NCI-H2196 (cell line): ENCODE data around the gene LTV1.
"Not testable (repeated sequence)": the region's sequence is repeated elsewhere in the genome, so short reads cannot be mapped to it uniquely, and the experiment has no call there.

Experiments used
- DNase-seq: peaks from one replicate; lab custom pipeline; 2025; ENCODE audit not compliant: unreplicated experiment; lab: John Stamatoyannopoulos, UW

LTV1 gene, protein sequence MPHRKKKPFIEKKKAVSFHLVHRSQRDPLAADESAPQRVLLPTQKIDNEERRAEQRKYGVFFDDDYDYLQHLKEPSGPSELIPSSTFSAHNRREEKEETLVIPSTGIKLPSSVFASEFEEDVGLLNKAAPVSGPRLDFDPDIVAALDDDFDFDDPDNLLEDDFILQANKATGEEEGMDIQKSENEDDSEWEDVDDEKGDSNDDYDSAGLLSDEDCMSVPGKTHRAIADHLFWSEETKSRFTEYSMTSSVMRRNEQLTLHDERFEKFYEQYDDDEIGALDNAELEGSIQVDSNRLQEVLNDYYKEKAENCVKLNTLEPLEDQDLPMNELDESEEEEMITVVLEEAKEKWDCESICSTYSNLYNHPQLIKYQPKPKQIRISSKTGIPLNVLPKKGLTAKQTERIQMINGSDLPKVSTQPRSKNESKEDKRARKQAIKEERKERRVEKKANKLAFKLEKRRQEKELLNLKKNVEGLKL

DNA sequence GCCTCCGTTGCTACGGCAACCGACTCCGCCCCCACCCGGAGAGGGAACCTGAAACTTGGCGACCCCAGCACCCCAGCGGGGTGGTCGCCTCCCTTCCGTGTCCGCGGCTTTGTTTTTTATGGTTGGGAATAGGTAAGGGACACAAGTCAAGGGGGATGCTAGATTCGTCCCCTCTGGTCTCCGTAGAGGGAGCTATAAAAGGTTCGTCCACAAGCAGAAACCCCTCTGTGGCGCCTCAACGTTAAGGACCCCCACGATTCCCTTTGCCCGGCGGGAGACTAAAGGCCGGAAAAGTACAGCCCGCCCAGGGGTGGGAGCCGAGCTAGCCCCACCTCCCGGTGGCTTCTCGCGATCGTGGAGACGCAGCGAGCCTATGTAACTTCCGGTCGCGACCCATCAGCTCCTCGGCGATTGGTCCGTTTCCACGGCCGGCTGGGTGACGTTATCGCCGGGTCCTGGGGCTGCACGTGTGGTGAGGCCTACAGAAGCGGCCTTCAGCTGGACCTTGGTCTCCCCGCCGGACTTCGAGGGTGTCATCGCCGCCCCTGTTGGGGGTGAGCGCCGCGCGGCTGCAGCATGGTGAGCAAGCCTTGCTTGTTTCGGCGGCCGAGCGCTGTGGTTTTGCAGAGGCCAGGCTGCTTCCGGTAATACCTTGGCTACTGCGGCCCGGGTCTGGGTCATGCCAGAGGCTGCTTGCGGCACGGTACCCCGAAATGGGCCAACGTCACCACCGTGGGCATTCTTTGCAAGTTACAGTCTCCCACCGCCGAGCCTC lies at the start of gene LTV1:
LTV1 (plus strand) TSS at position 437 of the 775 bp plus-strand sequence; CDS start at position 577, 140 bp downstream.
- DNase-seq: peak; percentile 95

DNA sequence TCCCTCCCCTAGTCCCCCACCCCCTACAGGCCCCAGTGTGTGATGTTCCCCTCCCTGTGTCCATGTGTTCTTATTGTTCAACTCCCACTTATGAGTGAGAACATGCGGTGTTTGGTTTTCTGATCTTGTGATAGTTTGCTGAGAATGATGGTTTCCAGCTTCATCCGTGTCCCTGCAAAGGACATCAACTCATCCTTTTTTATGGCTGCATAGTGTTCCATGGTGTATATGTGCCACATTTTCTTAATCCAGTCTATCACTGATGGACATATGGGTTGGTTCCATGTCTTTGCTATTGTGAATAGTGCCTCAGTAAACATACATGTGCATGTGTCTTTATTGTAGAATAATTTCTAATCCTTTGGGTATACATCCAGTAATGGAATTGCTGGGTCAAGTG lies 46.6 kb upstream of the LTV1 start:
- not testable (repeated sequence) for DNase-seq

DNA sequence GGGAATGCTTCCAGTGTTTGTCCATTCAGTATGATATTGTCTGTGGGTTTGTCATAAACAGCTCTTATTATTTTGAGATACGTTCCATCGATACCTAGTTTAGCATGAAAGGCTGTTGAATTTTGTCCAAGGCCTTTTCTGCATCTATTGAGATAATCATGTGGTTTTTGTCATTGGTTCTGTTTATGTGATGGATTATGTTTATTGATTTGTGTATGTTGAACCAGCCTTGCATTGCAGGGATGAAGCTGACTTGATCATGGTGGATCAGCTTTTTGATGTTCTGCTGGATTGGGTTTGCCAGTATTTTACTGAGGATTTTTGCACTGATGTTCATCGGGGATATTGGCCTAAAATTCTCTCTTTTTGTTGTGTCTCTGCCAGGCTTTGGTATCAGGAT lies 44.7 kb upstream of the LTV1 start:
- not testable (repeated sequence) for DNase-seq

DNA sequence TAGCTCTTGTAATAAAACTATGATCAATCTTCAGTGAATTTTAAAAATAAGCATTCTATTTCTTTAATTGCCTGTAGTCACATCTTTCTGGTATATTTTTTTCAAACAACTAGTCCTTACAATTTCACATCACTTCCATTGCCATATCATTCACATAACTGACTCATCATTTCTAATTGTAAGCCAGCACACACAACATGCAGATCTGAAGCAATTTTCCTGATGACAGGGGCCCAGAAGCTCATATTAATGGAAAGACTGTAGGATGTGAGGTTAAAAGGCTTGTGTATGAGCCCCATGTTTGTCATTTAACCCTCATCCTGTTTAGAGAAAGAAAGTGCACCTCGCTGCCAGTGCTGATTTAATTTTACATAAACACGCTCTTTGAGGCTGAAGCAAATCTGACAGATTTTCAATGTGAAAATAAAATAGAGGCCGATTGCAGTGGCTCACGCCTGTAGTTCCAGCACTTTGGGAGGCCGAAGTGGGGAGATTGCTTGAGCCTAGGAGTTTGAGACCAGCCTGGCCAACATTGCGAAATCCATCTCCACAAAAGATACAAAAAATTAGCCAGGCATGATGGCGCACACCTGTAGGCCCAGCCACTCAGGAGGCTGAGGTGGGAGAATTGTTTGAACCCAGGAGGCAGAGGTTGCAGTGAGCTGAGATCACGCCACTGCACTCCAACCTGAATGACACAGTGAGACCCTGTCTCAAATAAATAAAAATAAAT lies 40.1 kb upstream of the LTV1 start:
- DNase-seq: no peak

DNA sequence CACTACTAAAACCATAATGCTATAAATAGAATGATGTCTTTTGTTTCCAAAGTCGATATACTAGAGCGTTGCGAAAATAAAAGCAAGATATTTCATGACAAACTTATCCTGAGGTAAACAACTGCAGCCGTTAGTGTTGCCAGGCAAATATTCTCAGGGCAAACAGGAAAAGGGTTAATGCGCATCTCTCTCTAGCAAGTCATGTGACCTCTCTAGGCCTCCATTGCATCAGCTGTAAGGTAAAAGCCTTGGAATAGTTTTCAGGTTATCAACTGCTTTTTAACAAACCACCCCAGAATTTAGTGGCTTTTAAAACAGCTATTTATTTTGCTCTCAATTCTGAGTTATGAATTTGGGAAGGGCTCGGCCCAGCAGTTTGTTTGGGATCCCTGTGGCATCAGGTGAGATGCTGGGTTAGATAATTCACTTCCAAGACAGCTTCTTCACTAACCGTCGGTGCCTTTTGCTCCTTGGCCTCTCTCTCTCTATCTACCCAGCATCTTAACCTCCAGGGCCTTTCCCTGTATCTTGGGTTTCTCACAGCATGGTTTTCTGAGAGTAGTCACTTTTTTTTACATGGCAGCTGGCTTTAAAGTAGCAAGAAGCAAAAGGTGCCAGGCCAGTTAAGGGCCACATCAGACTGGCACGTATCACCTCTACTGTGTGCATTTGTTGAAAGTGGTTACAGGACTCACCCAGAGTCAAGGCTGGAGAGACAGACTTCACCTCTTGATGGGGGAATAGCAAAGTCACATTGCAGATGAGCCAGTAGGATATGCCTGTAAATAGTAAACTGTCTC lies 39.2 kb upstream of the LTV1 start:
- DNase-seq: no peak

DNA sequence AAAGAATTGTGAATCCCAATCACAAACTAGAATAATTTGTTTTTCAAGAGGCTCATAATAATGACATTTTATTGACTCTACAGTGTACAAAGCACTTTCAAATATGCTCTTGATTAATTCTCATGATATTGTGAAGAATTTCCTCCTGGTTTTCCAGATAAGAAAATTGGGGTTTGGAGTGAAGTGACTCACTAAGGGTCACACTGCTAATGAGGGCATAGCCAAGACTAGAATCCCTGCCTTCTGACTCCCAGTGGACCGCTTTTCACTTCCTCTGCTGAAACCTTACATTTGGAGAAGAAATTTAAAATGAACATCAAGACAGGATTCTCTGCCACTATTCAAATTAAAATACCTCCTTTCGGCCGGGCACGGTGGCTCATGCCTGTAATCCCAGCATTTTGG lies 38.3 kb upstream of the LTV1 start:
- no peak for DNase-seq

DNA sequence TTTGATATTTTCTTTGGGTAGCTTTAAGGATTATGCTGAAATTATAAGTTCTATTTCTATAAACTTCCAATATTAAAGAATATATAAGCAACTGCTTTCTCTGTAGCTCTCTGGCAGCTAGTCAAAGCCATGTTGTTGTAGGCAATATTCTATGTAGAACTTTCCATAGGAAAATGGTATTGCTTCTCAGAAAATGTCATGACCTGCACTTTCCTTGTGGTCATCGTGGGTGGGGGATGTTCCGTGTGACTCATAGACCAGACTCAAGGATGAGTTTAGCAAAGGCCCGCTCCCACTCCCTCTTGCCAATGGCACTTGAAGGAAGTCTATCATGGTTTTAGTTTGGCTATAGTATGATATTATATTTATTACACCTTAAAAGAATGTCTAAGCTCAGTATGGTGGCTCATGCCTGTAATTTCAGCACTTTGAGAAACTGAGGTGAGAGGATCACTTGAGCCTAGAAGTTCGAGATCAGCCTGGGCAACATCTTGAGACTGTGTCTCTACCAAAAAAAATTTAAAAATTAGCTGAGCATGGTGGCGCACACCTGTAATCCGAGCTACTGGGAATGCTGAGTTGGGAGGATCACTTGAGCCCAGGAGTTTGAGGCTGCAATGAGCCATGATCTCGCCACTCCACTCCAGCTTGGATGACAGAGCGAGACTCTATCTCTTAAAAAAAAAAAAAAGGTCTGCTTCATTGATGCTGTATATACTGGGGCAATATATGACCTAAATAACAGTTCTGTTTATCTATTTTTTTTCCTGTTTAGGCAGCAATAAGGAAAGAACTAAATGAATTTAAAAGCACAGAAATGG lies 36.6 kb upstream of the LTV1 start:
- no peak for DNase-seq

DNA sequence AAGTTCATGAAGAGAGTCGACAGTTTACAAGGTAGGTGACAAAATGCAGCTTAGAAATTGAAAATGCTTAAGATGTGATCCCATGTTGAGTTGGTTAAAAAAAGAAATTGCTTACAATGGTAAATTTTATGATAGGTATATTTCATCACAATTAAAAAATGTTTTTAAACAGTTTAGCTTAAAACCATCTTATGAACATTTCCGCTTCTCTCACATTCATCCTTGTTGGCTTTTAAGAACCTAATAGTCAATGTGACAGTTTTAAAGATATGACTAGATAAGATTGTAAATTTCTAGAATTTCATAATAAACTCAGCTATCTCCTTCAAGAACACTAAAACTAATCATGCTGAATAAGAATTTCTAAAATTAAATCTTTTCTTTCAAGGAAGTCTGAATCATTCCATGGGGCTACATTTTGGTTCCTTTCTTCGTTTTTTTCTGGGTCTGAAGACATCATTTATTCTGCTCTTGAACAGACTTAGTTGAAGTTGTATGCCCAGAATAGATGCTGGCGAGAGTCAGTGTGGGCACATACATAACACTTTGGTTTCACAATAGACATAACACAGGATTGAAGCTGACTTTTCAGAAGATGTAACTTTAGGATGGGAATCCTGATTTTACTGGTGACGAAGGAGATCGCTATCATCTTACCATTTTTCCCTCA lies 35.9 kb upstream of the LTV1 start:
- DNase-seq: no peak

DNA sequence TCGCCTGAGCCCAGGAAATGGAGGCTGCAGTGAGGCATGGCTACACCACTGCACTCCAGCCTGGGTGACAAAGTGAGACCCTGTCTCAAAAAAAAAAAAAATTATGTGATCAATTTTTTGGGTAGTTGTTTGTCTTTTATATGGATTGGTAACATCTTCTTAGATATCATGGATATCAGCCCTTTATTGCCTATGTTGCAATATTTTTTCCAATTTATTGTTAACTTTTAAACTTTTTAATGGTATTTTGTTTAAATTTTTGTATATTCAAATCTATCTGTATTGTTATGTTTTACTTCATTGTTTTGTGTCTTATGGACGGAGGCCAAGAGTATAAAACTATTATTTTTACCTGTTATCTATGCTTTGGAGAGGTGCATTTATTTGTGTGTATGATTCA lies 32.4 kb upstream of the LTV1 start:
- DNase-seq: no peak

DNA sequence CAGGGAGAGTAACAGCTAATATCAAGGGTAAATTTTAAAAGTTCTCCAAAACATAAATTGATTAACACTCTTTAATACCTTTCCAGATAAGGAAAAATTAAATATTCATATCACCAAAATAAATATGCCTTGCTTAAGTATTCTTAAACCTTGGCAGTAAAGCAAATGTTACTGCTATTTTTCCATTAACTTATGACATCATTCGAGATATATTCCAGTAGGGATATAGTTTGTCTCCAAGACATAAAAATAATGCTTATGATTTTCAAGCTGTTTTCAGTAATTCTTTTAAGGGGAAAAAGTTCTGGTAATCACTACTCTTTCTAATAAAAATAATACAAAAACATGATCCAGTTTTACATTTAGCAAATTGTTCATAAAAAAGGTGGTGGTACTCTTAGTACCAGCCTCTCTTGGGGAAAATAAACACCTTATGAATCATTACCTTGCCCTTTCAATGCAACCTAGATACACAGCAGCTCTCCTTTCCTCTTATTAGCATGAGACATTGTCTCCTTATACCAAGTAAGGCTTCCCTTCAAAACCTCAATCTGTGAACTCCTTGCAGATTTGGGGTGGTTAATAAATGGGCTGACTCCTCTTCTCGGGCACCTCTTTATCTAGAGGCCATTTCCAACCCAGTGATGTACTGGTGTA lies 31.5 kb upstream of the LTV1 start:
- no peak for DNase-seq

DNA sequence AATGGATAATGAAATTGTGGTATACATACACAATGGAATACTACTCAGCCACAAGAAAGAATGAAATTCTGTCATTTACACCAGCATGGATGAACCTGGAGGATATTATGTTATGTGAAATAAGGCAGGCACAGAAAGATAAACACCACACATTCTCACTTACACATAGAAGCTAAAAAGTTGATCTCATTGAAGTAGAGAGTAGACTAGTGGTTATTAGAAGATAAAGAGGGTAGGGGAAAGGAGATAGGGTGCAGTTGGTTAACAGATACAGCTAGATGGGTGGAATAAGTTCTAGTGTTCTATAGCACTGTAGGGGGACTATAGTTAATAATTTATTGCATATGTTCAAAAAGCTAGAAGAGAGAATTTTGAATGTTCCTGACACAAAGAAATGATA lies 25.5 kb upstream of the LTV1 start:
- DNase-seq: no peak

DNA sequence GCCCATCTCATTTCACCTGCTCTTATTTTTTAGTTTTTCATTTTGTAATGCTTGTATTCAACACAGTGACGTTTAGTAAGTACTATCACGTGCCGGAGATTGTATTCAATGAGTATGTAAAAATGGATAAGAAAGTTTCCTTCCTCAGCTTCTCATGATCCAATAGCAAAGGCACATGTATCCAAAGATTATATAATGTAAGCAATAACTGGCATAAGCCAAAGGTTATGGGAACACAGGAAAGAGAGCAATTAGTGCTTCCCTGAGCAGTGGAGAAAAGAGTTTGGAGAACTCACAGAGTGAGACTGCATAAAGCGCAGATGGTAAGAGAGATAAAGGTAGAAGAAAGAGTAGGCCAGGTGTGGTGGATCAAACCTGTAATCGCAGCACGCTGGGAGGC lies 21.8 kb upstream of the LTV1 start:
- DNase-seq: no peak

DNA sequence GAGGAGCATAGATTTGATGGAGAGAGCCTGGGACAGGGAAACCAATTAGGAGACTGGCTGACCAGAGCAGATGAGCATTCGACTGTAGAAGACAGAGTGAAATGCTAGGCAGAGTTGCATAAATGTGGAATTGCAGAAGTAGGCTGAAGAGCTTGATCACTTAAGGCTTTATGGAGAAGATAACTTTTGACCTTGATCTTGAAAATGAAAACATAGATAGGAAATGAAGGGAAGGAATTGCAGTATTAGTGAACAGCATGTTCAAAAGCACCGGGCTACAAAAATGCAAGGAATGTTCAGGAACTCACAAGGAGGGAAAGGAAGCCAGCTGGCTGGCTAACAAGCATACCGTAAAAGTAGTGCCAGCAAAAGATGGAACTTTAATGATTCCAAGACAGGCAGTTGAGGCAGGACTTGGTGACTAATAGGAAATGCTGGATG lies 20.5 kb upstream of the LTV1 start:
- no peak for DNase-seq

DNA sequence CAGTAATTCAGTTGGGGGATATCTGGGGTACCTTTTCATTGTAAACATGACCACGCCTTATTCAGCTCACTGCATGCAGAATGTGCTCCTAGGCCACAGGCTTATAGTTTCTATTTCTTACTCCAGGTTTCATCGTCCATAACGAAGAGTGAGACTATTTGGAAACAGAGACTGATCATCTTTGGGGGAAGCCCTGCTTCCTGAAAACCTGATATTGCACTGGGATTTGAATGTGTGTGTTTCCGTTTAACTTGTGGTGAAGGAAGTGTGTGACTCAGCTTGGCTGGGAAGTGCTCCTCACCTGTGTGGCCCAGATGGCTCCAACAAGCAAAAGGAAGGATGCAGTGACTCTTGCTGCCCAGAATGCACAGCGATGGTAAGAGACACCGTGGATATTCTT lies 19.6 kb upstream of the LTV1 start:
- no peak for DNase-seq

DNA sequence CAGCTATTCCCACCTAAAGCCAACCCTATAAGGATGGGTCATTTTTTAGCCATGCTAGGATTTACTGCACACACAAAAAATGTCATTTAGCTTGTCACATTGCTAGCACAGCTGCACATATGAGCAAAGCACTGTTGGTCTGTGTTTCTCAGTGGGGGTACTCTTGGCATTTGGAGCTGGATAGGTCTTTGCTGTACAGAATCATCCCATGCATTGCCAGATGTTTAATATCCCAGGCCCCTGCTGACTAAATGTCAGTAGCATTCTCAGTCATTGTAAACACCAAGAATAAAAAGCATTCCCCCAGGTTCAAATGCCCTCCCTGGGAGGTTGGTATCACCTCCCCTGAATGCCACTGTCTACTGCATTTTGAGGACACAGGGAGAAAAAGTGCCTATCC lies 14.6 kb upstream of the LTV1 start:
- no peak for DNase-seq

DNA sequence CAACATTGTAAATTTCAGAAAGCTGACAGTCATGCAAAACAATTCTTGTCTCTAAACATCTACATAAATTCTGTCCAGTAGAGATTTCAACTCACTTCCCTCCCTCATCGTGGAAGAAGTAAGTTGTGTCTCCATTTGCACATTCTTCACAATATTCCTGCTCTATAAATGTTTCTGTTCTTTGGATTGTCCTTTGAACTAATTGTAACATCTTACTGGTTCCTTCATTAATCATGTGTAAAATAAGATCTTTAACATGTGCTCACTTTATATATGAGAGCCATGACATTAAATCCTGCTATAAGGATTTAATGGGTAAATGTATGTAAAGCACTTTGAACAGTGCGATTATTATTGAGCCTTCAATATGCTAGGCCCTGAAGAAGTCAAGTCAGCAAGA lies 7.0 kb upstream of the LTV1 start:
- no peak for DNase-seq

DNA sequence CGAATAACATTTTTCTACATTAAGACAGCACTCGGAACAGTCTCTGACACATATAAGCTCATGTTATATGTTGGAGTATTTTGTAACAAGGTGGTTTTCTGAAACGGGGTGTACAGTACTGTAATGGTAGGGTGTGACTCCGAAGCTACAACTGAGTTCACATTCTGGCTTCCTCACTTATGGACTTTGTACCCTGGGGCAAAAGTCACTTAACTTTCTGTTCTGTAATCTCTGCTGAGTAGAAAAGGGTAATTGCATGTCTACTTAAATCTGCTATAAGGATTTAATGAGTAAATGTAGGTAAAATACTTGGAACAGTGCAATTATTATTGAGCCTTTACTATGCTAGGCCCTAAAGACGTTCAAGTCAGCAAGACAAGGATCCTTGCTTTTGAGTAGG lies 4.7 kb upstream of the LTV1 start:
- no peak for DNase-seq

DNA sequence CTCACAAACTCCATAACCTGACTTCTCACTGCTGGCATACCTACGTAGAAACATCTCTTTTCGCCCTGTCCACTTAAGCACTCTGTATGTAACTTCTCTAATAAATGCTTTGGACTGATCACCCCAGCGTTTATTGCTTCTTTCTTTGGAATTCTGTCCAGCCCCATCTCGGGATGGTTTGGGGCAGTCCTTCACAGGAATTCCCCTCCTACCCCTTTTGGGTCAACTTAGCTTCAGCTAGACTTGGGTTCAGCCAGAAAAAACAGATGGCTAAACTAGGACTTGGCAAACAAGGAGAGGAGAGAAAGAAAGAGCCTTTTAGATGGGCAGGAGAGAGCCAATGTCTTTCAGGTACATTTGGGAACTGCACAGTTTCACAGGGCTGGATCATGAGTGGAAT lies 3.9 kb upstream of the LTV1 start:
- DNase-seq: no peak
